Loucy (cell line): ENCODE measurements around the gene STXBP4.

ENCODE experiments used
- EZH2phosphoT487 ChIP-seq: fragments of 200-600 bp; IDR thresholded peaks from 2 replicates; pipeline ENCODE4 v1.6.1; 2018; ENCODE audit warnings: antibody characterized with exemption, mild to moderate bottlenecking, moderate library complexity, borderline replicate concordance
- TF ChIP-seq, protein P1 (sequence below): fragments of 200-600 bp; sonication (generic); conservative IDR thresholded peaks from 2 replicates; pipeline ENCODE4 v1.5.1; 2014; ENCODE audit warnings: mild to moderate bottlenecking, antibody characterized with exemption, low read length

DNA sequence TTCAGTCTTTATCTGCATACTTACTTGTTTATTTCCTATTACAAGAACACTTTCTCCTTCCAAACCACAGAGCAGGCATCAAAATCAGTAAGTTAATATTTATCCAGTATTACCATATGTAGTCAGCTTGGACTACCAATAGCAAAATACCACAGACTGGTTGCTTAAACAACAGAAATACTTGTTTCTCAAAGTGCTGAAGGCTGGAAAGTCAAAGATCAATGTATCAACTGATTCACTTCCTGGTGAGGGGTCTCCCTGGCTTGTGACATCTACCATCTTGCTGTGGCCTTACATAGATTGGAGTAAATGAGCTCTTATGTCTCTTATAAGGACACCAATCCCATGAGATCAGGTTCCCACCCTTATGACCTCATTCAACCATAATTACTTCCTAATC is 2.6 kb downstream of the STXBP4 start:
- TF ChIP-seq, protein P1, sequence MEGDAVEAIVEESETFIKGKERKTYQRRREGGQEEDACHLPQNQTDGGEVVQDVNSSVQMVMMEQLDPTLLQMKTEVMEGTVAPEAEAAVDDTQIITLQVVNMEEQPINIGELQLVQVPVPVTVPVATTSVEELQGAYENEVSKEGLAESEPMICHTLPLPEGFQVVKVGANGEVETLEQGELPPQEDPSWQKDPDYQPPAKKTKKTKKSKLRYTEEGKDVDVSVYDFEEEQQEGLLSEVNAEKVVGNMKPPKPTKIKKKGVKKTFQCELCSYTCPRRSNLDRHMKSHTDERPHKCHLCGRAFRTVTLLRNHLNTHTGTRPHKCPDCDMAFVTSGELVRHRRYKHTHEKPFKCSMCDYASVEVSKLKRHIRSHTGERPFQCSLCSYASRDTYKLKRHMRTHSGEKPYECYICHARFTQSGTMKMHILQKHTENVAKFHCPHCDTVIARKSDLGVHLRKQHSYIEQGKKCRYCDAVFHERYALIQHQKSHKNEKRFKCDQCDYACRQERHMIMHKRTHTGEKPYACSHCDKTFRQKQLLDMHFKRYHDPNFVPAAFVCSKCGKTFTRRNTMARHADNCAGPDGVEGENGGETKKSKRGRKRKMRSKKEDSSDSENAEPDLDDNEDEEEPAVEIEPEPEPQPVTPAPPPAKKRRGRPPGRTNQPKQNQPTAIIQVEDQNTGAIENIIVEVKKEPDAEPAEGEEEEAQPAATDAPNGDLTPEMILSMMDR: no peak
- TF ChIP-seq EZH2phosphoT487: no peak
